Posterior vena cava (tissue), 2 donors: ENCODE measurements around the gene FHOD3. TPM values are rescaled to one million over a fixed set of nuclear protein-coding genes. Genes with fewer than 3 reads are reported as not detected.
A peak's percentile ranks its signal among the peaks of the same experiment; 100 is the strongest.

ENCODE experiments used
- DNase-seq: peaks from one replicate; pipeline ENCODE4 v3.0.0-alpha.2; 2020; ENCODE audit warnings: low spot score
- intact Hi-C, 2 donors: fragments of 100-400 bp; cut with DNase I; formaldehyde crosslinking; loops; one replicate each; pipeline versions ENCODE4 v1.14.1 to v1.14.2; 2022 to 2023
- total RNA-seq, 2 donors: library from RNA; stranded (reverse); fragmentation: NEBNext Ultra II Directional; extraction: Animal tissue kit (Norgen Biotek cat#: 25700); gene quantifications; one replicate each; pipeline ENCODE4 v1.2.1, GENCODE V29; 2021
- donor health status: DM: yes; HTN: yes; CAD: no.
- donor health status: DM: yes; HTN: yes; CAD: no.

Gene FHOD3
- total RNA-seq, 2 donors from 2014 or later = 26.0 to 29.8 TPM

- intact Hi-C loops = loop anchor here (5.0 to 10.0 kb wide), 3 partner anchors 104 to 271 kb away; partner anchors contain the start of gene MOCOS (in 1 of the 2)
- no peak for DNase-seq
Observed at GRCh38 chr18:36288689-36289088, 8.8 kb upstream of the FHOD3 start.

GRCh38 chr18:36294031-36294430 lies 3.5 kb upstream of the FHOD3 start:
- intact Hi-C loops = loop anchor here in 1 of 2 donors (10.0 kb wide), 2 partner anchors 151 to 461 kb away; no protein-coding TSS in a partner anchor
- DNase-seq = no peak

- intact Hi-C loops = loop anchor here in 1 of 2 donors (5.0 to 10.0 kb wide), 3 partner anchors 150 to 460 kb away; no protein-coding TSS in a partner anchor
- no peak for DNase-seq
Observed at GRCh38 chr18:36295214-36295613, 2.3 kb upstream of the FHOD3 start.

- no peak for DNase-seq
- intact Hi-C loops = loop anchor here (1.0 to 10.0 kb wide), 4 partner anchors 149 to 459 kb away; no protein-coding TSS in a partner anchor
Observed at GRCh38 chr18:36295880-36296301, 1.6 kb upstream of the FHOD3 start.

GRCh38 chr18:36296650-36297416 lies 680 bp upstream of the FHOD3 start:
- peak; percentile 87 for DNase-seq
- intact Hi-C loops = loop anchor here (1.0 to 10.0 kb wide), 4 partner anchors 148 to 458 kb away; no protein-coding TSS in a partner anchor

GRCh38 chr18:36298126-36298741 lies 721 bp downstream of the FHOD3 start:
- intact Hi-C loops = loop anchor here in 1 of 2 donors (5.0 to 10.0 kb wide), 3 partner anchors 147 to 457 kb away; no protein-coding TSS in a partner anchor
- DNase-seq = no peak

GRCh38 chr18:36299015-36299414 lies 1.5 kb downstream of the FHOD3 start:
- intact Hi-C loops = loop anchor here in 1 of 2 donors (5.0 to 10.0 kb wide), 3 partner anchors 146 to 456 kb away; no protein-coding TSS in a partner anchor
- DNase-seq = no peak

- no peak for DNase-seq
- intact Hi-C loops = no loop called here
Observed at GRCh38 chr18:36300211-36300610, 2.7 kb downstream of the FHOD3 start.

GRCh38 chr18:36301884-36302283 lies 4.4 kb downstream of the FHOD3 start:
- DNase-seq = no peak
- intact Hi-C loops = no loop called here

- no peak for DNase-seq
- intact Hi-C loops = no loop called here
Observed at GRCh38 chr18:36302676-36303075, 5.2 kb downstream of the FHOD3 start.

GRCh38 chr18:36303211-36303844 lies 5.8 kb downstream of the FHOD3 start:
- intact Hi-C loops = no loop called here
- no peak for DNase-seq

- intact Hi-C loops = no loop called here
- no peak for DNase-seq
Observed at GRCh38 chr18:36304723-36305122, 7.2 kb downstream of the FHOD3 start.

GRCh38 chr18:36305375-36305774 lies 7.9 kb downstream of the FHOD3 start:
- intact Hi-C loops = no loop called here
- no peak for DNase-seq

GRCh38 chr18:36307513-36307912 lies 10.0 kb downstream of the FHOD3 start:
- no peak for DNase-seq
- intact Hi-C loops = no loop called here

- no peak for DNase-seq
- intact Hi-C loops = no loop called here
Observed at GRCh38 chr18:36308711-36309435, 11.4 kb downstream of the FHOD3 start.

- intact Hi-C loops = no loop called here
- DNase-seq = peak; percentile 86
Observed at GRCh38 chr18:36309436-36310391, 12.2 kb downstream of the FHOD3 start.

GRCh38 chr18:36311026-36311570 lies 13.6 kb downstream of the FHOD3 start:
- intact Hi-C loops = no loop called here
- no peak for DNase-seq
